GM12878 (cell line): ENCODE measurements around the gene PPP1R9B. TPM values are rescaled to one million over a fixed set of nuclear protein-coding genes. Genes with fewer than 3 reads are reported as not detected.

Experiments used
- ATAC-seq: fragments of 200-7000 bp; cut with Tn5 transposase; 3 replicates; pipeline ENCODE4 v1.9.1; 2020; ENCODE audit warnings: mild to moderate bottlenecking, moderate library complexity
- BruUV-seq: library from RNA; stranded (reverse); fragments of 400-500 nt; replicated peaks from 2 replicates; lab custom pipeline; 2021; lab: Mats Ljungman, UMichigan
- CTCF ChIA-PET: fragments of 300-600 bp; sonication (Branson Sonifier 250); formaldehyde crosslinking; extraction: SDS; loops from one replicate; lab custom pipeline; 2021; ENCODE audit warnings: inconsistent platforms; lab: Yijun Ruan, JAX
- POLR2A ChIA-PET: fragments of 350-600 bp; formaldehyde crosslinking; extraction: SDS; loops from one replicate; lab custom pipeline; 2021; ENCODE audit warnings: inconsistent platforms; lab: Charles Lee
- RAD21 ChIA-PET: fragments of 300-600 bp; sonication (Branson Sonifier 250); formaldehyde crosslinking; loops from one replicate; lab custom pipeline; 2023; ENCODE audit warnings: antibody characterized with exemption; ENCODE audit not compliant: unreplicated experiment; lab: Charles Lee
- SMC1A ChIA-PET: fragments of 300-600 bp; sonication (Branson Sonifier 250); formaldehyde crosslinking; loops from one replicate; lab custom pipeline; 2023; ENCODE audit not compliant: unreplicated experiment, uncharacterized antibody; lab: Charles Lee
- DNase-seq: peaks from one replicate; pipeline ENCODE4 v3.0.0-alpha.2; 2011; ENCODE audit warnings: low read depth, low spot score
- FAIRE-seq: peaks from 3 replicates; lab custom pipeline; 2011; peaks lifted over from hg19 to GRCh38; lab: Jason Lieb, UNC
- H2AFZ ChIP-seq: 2 replicates; pipeline ENCODE4 v1.6.0; 2011; ENCODE audit warnings: low read depth, low read length, control low read depth; ENCODE audit not compliant: control insufficient read depth
- H3K27ac ChIP-seq: 2 replicates; pipeline ENCODE4 v1.5.1; 2011; ENCODE audit warnings: control low read depth; ENCODE audit not compliant: control insufficient read depth, insufficient read depth
- H3K27me3 ChIP-seq, 2 experiments: replicated peaks in 1 of 2; 2 replicates each; pipeline versions ENCODE4 v1.6.0 to v1.6.1; 2011; ENCODE audit warnings: low read length in 1 of 2; ENCODE audit not compliant: control insufficient read depth in 2 of 2, insufficient read depth in 2 of 2
- H3K36me3 ChIP-seq, 2 experiments: 2 replicates each; pipeline ENCODE4 v1.5.1; 2011; ENCODE audit warnings: low read length in 1 of 2; ENCODE audit not compliant: control insufficient read depth in 2 of 2, insufficient read depth in 2 of 2
- H3K4me1 ChIP-seq: 2 replicates; pipeline ENCODE4 v1.6.1; 2011; ENCODE audit warnings: mild to moderate bottlenecking, low read length, moderate library complexity, mixed read lengths; ENCODE audit not compliant: control insufficient read depth, insufficient read depth
- H3K4me2 ChIP-seq: 2 replicates; pipeline ENCODE4 v1.6.0; 2011; ENCODE audit warnings: control low read depth; ENCODE audit not compliant: control insufficient read depth, insufficient read depth
- H3K4me3 ChIP-seq: fragments of 200-600 bp; sonication (generic); 2 replicates; pipeline ENCODE4 v1.5.1; 2016
- H3K79me2 ChIP-seq: 2 replicates; pipeline ENCODE4 v1.6.0; 2011; ENCODE audit warnings: low read length; ENCODE audit not compliant: control insufficient read depth, insufficient read depth
- H3K9ac ChIP-seq: 2 replicates; pipeline ENCODE4 v1.8.0; 2011; ENCODE audit warnings: low read length, control low read depth, mixed read lengths; ENCODE audit not compliant: control insufficient read depth, insufficient read depth
- H3K9me3 ChIP-seq: replicated peaks from 3 replicates; pipeline ENCODE4 v1.5.1; 2011; ENCODE audit warnings: mild to moderate bottlenecking, low read length; ENCODE audit not compliant: control insufficient read depth, insufficient read depth
- H4K20me1 ChIP-seq: 2 replicates; pipeline ENCODE4 v1.6.0; 2011; ENCODE audit not compliant: control insufficient read depth, insufficient read depth
- CBX3 ChIP-seq: fragments of 200-600 bp; sonication (generic); IDR thresholded peaks from 2 replicates; pipeline ENCODE4 v1.6.1; 2016; ENCODE audit warnings: low read depth, borderline replicate concordance
- CHD2 ChIP-seq: IDR thresholded peaks from 2 replicates; pipeline ENCODE4 v1.6.1; 2011; ENCODE audit warnings: low read depth, low read length, improper control_type of control experiment, borderline replicate concordance
- EGR1 ChIP-seq, 2 experiments: IDR thresholded peaks; 1 replicate in 1 of 2; 2 replicates in 1 of 2; pipeline ENCODE4 v1.6.1; 2011 to 2012; ENCODE audit warnings: low read depth in 2 of 2, low read length in 2 of 2, borderline replicate concordance in 1 of 2, mild to moderate bottlenecking in 1 of 2, moderate library complexity in 1 of 2
- FOS ChIP-seq: IDR thresholded peaks from 3 replicates; pipeline ENCODE4 v1.6.1; 2011; ENCODE audit warnings: borderline replicate concordance; ENCODE audit not compliant: insufficient read length; ENCODE audit errors: extremely low read depth
- JUND ChIP-seq: IDR thresholded peaks from 2 replicates; pipeline ENCODE4 v1.6.1; 2012; ENCODE audit warnings: low read depth, mild to moderate bottlenecking, low read length, improper control_type of control experiment, moderate library complexity
- KLF5 ChIP-seq: fragments of 450-650 bp; IDR thresholded peaks from 2 replicates; pipeline ENCODE4 v1.6.1; 2014; ENCODE audit warnings: mild to moderate bottlenecking; ENCODE audit not compliant: partially characterized antibody
- MEF2A ChIP-seq: IDR thresholded peaks from 2 replicates; pipeline ENCODE4 v1.6.1; 2011; ENCODE audit warnings: low read depth, mild to moderate bottlenecking, low read length, moderate library complexity; ENCODE audit not compliant: insufficient read depth
- MTA2 ChIP-seq: fragments of 450-650 bp; IDR thresholded peaks from 2 replicates; pipeline ENCODE4 v1.6.1; 2016; ENCODE audit warnings: low read depth, mild to moderate bottlenecking, moderate library complexity
- MTA3 ChIP-seq: IDR thresholded peaks from 2 replicates; pipeline ENCODE4 v1.6.1; 2012; ENCODE audit warnings: low read length, inconsistent platforms, borderline replicate concordance
- POLR2A ChIP-seq: IDR thresholded peaks from 2 replicates; pipeline ENCODE4 v1.6.1; 2011; ENCODE audit warnings: low read depth, mild to moderate bottlenecking, low read length
- RAD21 ChIP-seq: IDR thresholded peaks from 2 replicates; pipeline ENCODE4 v1.6.1; 2011; ENCODE audit warnings: mild to moderate bottlenecking, low read depth, low read length, moderate library complexity; ENCODE audit not compliant: insufficient read depth
- SRF ChIP-seq, 2 experiments: IDR thresholded peaks; 2 replicates each; pipeline ENCODE4 v1.6.1; 2011; ENCODE audit warnings: low read depth in 2 of 2, low read length in 2 of 2, mild to moderate bottlenecking in 1 of 2, moderate library complexity in 1 of 2
- SUZ12 ChIP-seq: fragments of 200-600 bp; sonication (generic); IDR thresholded peaks from one replicate; pipeline ENCODE4 v1.6.1; 2018; ENCODE audit warnings: antibody characterized with exemption, mild to moderate bottlenecking; ENCODE audit not compliant: unreplicated experiment
- TCF3 ChIP-seq: IDR thresholded peaks from 2 replicates; pipeline ENCODE4 v1.6.1; 2012; ENCODE audit warnings: low read depth, mild to moderate bottlenecking, low read length, borderline replicate concordance; ENCODE audit not compliant: insufficient read depth
- WGBS: methylation state at CpG from one replicate; pipeline ENCODE4 v1.1.6; 2016; ENCODE audit warnings: low lambda C conversion rate; ENCODE audit not compliant: insufficient replicate concordance, insufficient coverage; ENCODE audit errors: missing lambda C conversion rate; 5-methylcytosine and 5-hydroxymethylcytosine counted together
- in situ Hi-C: fragments of 300-500 bp; cut with MboI; formaldehyde crosslinking; loops from 9 replicates; pipeline ENCODE4 v1.14.3; 2018; ENCODE audit warnings: mixed read lengths
- intact Hi-C: fragments of 100-400 bp; cut with micrococcal nuclease; formaldehyde crosslinking; loops from one replicate; pipeline ENCODE4 v1.14.2; 2022; ENCODE audit not compliant: unreplicated experiment
- polyA plus RNA-seq, 11 experiments: library from polyadenylated mRNA; depleted of rRNA in 4 of 11; unstranded in 6 of 11; stranded (reverse) in 5 of 11; fragments of >200 nt; fragmentation: Nextera tagmentation in 4 of 11; fragmentation: Illumina TruSeq in 1 of 11; extraction: Ambion mirVana in 4 of 11; extraction: Trizol in 1 of 11; gene quantifications; 1 replicate in 1 of 11; 2 replicates in 10 of 11; pipeline versions ENCODE4 v1.2.1 to v1.2.3, GENCODE V29; 2011 to 2016; ENCODE audit warnings: inconsistent platforms in 2 of 11, missing spikeins in 2 of 11, low read depth in 1 of 11
- total RNA-seq, 4 experiments: library from RNA; depleted of rRNA in 3 of 4; stranded (reverse); fragments of >200 nt in 3 of 4; fragmentation: Illumina TruSeq in 1 of 4; extraction: Trizol in 1 of 4; gene quantifications; 2 replicates each; pipeline versions ENCODE4 v1.2.1 to v1.2.3, GENCODE V29; 2013 to 2021
- TF ChIP-seq, protein P1 (sequence below): fragments of 450-650 bp; IDR thresholded peaks from 2 replicates; pipeline ENCODE4 v1.6.1; 2017; ENCODE audit warnings: mild to moderate bottlenecking
- TF ChIP-seq, protein P2 (sequence below): IDR thresholded peaks from 2 replicates; pipeline ENCODE4 v1.6.1; 2011; ENCODE audit warnings: borderline replicate concordance, low read depth, mild to moderate bottlenecking, moderate library complexity, low read length; ENCODE audit not compliant: insufficient read depth, poor library complexity, severe bottlenecking
- TF ChIP-seq, protein P3 (sequence below): fragments of 150-350 bp; IDR thresholded peaks from 2 replicates; pipeline ENCODE4 v1.6.1; 2014; ENCODE audit warnings: mild to moderate bottlenecking, low read depth, low read length

Gene PPP1R9B
- total and polyA plus RNA-seq, 10 of the 15 experiments (the other 5 are each of a cell fraction or from before 2014, with no cell fraction given), result 0.20 to 107 (median 37.5) TPM

DNA sequence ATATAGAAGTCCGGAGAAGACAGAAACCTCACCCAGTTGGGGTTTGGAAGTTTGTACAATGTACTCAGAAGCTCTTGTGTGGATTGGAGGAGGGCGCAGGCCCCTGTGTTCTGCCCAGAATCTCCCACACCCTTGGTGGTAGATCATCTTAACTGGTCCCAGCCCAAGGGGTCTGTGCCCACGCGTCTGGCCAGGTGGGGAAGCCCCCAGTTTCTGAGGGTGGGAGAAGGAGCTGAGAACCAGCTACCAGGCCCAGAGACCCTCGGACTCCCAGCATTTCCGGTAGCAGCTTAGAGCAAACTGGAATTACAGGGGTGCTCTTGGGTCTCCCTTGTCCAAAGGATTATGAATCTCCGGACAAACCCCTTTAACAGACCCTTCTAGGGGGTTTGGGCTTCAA, 2.3 kb upstream of the PPP1R9B start (continued):
- TF ChIP-seq, protein P1, sequence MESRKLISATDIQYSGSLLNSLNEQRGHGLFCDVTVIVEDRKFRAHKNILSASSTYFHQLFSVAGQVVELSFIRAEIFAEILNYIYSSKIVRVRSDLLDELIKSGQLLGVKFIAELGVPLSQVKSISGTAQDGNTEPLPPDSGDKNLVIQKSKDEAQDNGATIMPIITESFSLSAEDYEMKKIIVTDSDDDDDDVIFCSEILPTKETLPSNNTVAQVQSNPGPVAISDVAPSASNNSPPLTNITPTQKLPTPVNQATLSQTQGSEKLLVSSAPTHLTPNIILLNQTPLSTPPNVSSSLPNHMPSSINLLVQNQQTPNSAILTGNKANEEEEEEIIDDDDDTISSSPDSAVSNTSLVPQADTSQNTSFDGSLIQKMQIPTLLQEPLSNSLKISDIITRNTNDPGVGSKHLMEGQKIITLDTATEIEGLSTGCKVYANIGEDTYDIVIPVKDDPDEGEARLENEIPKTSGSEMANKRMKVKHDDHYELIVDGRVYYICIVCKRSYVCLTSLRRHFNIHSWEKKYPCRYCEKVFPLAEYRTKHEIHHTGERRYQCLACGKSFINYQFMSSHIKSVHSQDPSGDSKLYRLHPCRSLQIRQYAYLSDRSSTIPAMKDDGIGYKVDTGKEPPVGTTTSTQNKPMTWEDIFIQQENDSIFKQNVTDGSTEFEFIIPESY, result no peak
- TF ChIP-seq SUZ12 (no peak), KLF5 (no peak), TCF3 (no peak), CHD2 (no peak), RAD21 (no peak), EGR1 (IDR thresholded peaks at IDR 0.05; ENCODE audit: borderline replicate concordance in 1 of 2, low read depth in 2 of 2, low read length in 2 of 2) (no peak)

DNA sequence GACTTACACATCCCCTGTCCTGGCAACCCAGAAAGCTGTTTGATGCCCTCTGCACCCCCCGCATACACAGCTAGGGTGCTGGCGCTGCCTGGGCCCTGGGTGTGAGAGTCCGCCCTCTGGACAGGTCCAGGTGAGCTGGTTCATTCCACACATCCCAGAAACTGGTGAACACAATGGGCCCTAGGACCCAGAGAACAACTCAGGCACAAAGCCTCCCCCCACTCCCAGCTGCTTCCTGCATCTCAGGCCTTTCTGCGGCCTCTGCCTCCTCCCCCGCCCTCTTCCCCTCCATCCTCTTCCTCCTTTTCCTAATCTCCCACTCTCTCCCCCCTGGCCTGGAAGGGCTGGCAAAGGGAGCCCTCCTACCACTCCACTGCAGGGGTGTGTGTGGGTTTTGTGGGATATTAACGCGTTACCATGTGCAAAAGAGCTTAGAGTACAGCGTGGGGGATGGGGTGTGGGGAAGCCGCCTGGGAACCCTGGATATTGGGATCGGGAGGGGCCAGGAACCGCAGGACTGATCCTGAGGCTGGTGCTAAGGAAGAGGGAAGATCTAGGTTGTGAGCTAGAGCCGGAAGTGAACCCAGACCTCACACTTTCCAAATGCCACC, 1.6 kb upstream of the PPP1R9B start:
- Histone ChIP-seq H3K9ac (peak overlapping the region; percentile 83), H3K79me2 (peaks cover 46% of the 10 kb centered on the region), H3K4me1 (peaks cover 39% of the 10 kb centered on the region), H3K9me3 (no peaks in the 10 kb centered on the region), H3K4me2 (peak overlapping the region; percentile 89), H3K4me3 (peak overlapping the region; percentile 95), H3K27ac (peak overlapping the region; percentile 89), H3K27me3 (no peaks in the 10 kb centered on the region), H3K36me3 (no peaks in the 10 kb centered on the region), H2AFZ (peak overlapping the region; percentile 35; the same call in 1 of the 2 replicates), H4K20me1 (no peaks in the 10 kb centered on the region; the same call in 1 of the 2 replicates)
- ChIA-PET RAD21 (interaction anchor here (1.0 to 3.5 kb wide), 12 partner anchors 9 to 160 kb away, joined by 3 to 17 read pairs (median 6); partner anchors contain the start of genes SAMD14 and SGCA), SMC1A (interaction anchor here (0.8 to 3.6 kb wide), 8 partner anchors 9 to 57 kb away, joined by 3 to 31 read pairs (median 4); partner anchors contain the start of genes PDK2, SAMD14 and SGCA), POLR2A (interaction anchor here (0.8 to 2.2 kb wide), 10 partner anchors 9 to 194 kb away, joined by 3 to 18 read pairs (median 4); partner anchors contain the start of genes ITGA3, SAMD14 and XYLT2), CTCF (interaction anchor here (0.7 to 9.3 kb wide), 16 partner anchors 8 to 155 kb away, joined by 3 to 99 read pairs (median 6); partner anchors contain the start of gene SGCA)
- DNase-seq (no peak), FAIRE-seq (peak; percentile 86), ATAC-seq (peak; percentile 55)
- intact Hi-C loops (no loop called here), in situ Hi-C loops (no loop called here)
- WGBS, result 2% methylated on average over 11 of the region's 12 CpGs
- BruUV-seq, result no TSS peak
- peak; percentile 86; the same call in 1 of the 2 replicates for TF ChIP-seq TCF3
- TF ChIP-seq CBX3, result no peak
- TF ChIP-seq SRF (IDR thresholded peaks at IDR 0.05; ENCODE audit: low read depth in 2 of 2, low read length in 2 of 2), result no peak
- TF ChIP-seq, protein P2, sequence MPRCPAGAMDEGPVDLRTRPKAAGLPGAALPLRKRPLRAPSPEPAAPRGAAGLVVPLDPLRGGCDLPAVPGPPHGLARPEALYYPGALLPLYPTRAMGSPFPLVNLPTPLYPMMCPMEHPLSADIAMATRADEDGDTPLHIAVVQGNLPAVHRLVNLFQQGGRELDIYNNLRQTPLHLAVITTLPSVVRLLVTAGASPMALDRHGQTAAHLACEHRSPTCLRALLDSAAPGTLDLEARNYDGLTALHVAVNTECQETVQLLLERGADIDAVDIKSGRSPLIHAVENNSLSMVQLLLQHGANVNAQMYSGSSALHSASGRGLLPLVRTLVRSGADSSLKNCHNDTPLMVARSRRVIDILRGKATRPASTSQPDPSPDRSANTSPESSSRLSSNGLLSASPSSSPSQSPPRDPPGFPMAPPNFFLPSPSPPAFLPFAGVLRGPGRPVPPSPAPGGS, result peak; percentile 23
- peak; percentile 54 for TF ChIP-seq MTA2
- peak; percentile 51; the same call in 1 of the 2 replicates for TF ChIP-seq POLR2A
- TF ChIP-seq JUND, result no peak
- no peak for TF ChIP-seq MTA3
- TF ChIP-seq, protein P3, sequence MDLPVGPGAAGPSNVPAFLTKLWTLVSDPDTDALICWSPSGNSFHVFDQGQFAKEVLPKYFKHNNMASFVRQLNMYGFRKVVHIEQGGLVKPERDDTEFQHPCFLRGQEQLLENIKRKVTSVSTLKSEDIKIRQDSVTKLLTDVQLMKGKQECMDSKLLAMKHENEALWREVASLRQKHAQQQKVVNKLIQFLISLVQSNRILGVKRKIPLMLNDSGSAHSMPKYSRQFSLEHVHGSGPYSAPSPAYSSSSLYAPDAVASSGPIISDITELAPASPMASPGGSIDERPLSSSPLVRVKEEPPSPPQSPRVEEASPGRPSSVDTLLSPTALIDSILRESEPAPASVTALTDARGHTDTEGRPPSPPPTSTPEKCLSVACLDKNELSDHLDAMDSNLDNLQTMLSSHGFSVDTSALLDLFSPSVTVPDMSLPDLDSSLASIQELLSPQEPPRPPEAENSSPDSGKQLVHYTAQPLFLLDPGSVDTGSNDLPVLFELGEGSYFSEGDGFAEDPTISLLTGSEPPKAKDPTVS, result no peak
- no peak for TF ChIP-seq KLF5
- no peak for TF ChIP-seq FOS
- 0 out of 2 replicates have a peak, but pooled peaks have one; percentile 19 for TF ChIP-seq MEF2A
